AG09319 (cell line): ENCODE measurements around the gene CAP2.
A peak's percentile ranks its signal among the peaks of the same experiment; 100 is the strongest.

Experiments
- DNase-seq: peaks from one replicate; pipeline ENCODE4 v3.0.0-alpha.2; 2010; ENCODE audit warnings: low read depth; ENCODE audit errors: extremely low read depth
- TF ChIP-seq, protein P1 (sequence below): IDR thresholded peaks from 2 replicates; pipeline ENCODE4 v1.5.1; 2011; ENCODE audit warnings: low read depth, mild to moderate bottlenecking, inconsistent platforms, low read length, moderate library complexity

Gene CAP2

DNA sequence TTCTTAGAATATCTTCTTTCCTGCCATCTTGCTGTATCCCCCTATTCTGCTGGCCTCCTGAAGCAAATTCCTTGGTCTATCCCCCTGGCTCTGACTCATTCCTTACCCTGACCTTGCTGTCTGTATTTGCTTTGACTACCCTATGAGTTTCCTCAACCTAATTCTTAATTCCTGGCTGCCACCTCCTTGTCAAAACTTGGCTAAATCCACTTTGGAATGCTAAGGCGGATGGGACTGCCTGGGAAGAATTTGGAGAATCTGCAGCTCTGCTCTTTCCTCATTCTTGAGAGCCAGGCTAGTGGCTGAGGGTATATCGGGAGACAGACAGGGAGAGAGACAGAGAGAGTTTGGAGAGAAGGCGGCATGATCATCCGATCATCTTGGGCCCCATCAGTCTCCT is 24.4 kb downstream of the CAP2 start:
- DNase-seq: peak; percentile 92
- TF ChIP-seq, protein P1, sequence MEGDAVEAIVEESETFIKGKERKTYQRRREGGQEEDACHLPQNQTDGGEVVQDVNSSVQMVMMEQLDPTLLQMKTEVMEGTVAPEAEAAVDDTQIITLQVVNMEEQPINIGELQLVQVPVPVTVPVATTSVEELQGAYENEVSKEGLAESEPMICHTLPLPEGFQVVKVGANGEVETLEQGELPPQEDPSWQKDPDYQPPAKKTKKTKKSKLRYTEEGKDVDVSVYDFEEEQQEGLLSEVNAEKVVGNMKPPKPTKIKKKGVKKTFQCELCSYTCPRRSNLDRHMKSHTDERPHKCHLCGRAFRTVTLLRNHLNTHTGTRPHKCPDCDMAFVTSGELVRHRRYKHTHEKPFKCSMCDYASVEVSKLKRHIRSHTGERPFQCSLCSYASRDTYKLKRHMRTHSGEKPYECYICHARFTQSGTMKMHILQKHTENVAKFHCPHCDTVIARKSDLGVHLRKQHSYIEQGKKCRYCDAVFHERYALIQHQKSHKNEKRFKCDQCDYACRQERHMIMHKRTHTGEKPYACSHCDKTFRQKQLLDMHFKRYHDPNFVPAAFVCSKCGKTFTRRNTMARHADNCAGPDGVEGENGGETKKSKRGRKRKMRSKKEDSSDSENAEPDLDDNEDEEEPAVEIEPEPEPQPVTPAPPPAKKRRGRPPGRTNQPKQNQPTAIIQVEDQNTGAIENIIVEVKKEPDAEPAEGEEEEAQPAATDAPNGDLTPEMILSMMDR: no peak

DNA sequence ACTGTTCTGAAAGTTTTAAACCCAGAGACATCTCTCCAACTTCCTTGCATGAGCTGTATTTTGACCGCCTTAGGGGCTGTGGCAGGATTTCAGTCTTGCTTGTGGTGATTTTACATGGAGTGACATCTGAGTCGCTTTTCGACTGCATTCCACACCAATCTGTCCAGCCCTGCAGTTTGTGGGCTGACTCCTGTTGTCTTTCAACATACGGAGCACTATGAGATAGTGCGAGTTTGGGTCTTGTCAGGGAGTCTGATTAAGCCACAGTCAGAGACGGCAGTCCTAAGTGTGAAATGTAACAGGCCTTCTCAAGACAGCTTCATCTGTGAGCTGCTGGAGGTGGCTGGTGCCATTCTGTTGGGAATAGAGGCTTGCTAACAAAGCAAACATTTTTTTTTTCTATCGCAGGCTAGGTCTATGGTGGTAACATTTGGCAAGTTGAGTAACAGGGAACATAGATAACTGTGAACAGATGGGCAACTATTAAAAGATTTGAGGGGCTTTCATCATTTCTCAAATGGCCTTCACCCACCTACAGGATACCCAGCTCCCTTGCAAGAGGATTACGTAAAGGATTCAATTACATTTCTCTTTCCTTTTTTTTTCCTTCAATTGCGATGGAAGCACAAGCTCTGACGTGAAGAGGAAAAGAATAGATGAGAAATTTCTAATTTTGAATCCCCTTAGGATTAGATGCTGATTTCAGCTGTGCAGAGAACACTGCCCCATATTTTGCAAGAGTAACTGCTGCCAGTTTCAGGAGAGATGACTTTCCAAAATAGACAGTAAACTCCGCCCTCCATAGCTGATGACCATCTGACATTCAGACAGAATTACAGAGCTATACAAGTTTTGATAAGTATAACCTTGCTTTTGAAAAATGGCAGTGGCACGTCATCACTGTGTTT is 25.1 kb downstream of the CAP2 start:
- TF ChIP-seq, protein P1: no peak
- DNase-seq: no peak

DNA sequence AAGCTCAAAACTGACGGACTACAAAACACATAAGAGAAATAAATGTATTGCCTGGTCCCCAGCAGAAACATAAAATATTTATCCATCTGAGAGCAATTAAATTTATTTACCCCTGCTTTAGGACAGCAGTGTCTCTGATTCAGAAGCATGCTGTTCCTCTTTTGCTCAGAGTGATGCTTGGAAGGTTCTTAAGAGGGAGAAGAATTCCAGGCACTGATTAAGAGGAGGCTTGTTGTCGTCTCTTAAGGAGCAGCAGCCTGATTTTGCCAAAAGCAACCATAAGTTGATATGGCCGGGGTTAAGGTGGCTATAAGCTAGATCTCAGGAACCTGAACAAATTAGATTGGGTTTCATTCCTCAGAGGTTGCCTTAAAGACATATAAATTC is 25.8 kb downstream of the CAP2 start:
- no peak for DNase-seq
- TF ChIP-seq, protein P1: no peak

DNA sequence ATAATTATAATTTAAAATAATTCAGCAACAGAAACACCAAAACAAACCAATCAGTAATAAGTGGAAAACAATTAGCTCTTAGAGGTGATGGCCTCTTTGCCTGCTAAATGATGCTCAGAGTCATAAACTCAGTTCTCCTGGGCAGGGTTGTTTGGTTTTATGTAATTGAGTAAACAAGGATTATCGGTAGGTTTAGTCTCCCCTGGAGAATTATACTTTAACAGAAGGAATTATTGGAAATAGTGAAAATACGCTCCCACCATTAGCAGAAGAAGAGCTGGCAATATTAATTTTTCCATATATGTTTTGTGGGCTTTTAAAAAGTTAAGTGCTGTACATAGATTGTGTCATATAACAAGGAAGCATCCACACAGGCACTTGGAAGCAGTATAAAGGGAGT is 27.0 kb downstream of the CAP2 start:
- no peak for DNase-seq
- TF ChIP-seq, protein P1: no peak

DNA sequence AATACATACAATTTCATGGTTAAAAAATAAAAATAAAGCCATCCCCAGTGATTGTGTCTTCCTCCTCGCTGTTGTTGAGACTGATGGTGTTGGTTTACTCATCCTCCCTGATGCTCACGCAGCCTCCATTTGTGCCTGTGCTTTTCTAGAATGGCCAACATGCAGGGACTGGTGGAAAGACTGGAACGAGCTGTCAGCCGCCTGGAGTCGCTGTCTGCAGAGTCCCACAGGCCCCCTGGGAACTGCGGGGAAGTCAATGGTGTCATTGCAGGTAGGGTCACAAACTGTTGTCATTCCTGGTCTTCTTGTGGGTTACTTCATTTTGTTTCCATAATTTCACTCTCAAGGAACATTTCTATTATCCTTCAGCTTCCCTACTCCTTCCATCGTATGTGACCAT is 28.0 kb downstream of the CAP2 start:
- DNase-seq: no peak
- TF ChIP-seq, protein P1: no peak

DNA sequence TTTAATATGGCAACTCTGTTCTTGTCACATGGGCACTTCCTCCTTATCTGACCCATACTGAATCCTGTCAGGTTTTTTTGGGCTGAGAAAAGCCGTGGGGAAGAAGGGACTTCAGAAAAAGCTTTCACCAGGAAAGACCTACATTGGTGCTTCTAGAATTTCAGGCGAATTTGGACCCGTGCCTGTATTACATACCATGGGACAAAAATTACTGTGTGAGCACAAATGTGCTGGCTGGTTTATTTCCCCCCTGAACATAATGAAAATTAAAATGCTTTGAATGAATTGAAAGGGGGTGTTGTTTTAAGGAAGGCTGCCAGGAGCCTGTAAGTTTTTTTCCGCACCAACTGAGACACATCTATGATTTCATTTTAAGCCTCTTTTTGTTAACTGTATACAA is 29.6 kb downstream of the CAP2 start:
- no peak for DNase-seq
- TF ChIP-seq, protein P1: no peak

DNA sequence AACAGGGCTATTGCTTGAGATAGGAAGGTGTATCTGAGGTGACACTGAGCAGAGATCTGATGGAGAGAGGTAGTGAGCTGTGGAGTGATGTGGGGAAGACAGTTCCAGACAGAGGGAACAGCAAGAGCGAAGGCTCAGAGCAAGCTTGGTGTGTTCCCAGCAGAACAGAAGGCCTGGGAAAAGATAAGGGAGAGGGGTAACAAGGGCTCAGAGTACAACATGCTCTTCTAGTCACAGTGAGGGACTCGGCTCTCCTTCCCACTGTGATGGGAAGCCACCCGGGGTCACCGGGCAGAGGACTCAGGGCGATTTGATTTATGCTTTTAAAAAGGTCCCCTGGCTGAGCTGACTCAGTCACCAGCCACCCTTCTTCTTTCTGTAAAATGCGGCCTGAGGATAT is 33.7 kb downstream of the CAP2 start:
- TF ChIP-seq, protein P1: no peak
- no peak for DNase-seq
